HL-60/S4 (cell line): ENCODE data around the gene CPAMD8.

ENCODE experiments used
- in situ Hi-C: fragments of 300-500 bp; cut with MboI; formaldehyde crosslinking; loops from 2 replicates; pipeline ENCODE4 v1.14.3; 2022; ENCODE audit warnings: low sequenced_read_pairs

The CPAMD8 gene

GRCh38 chr19:16896146-16897028, 130.2 kb downstream of the CPAMD8 start:
- in situ Hi-C loops: no loop called here

- in situ Hi-C loops: no loop called here
Observed at GRCh38 chr19:16895467-16896145, 131.0 kb downstream of the CPAMD8 start.

GRCh38 chr19:16894080-16894479, 132.5 kb downstream of the CPAMD8 start:
- in situ Hi-C loops: no loop called here

- in situ Hi-C loops: no loop called here
Observed at GRCh38 chr19:16893686-16893989, 133.0 kb downstream of the CPAMD8 start.

GRCh38 chr19:16892868-16893685, 133.5 kb downstream of the CPAMD8 start:
- in situ Hi-C loops: no loop called here

- in situ Hi-C loops: no loop called here
Observed at GRCh38 chr19:16892436-16892835, 134.2 kb downstream of the CPAMD8 start.

- in situ Hi-C loops: no loop called here
Observed at GRCh38 chr19:16891696-16892382, 134.8 kb downstream of the CPAMD8 start.

- in situ Hi-C loops: no loop called here
Observed at GRCh38 chr19:16890461-16891184, 136.0 kb downstream of the CPAMD8 start.

GRCh38 chr19:16889883-16890460, 136.6 kb downstream of the CPAMD8 start:
- in situ Hi-C loops: no loop called here

GRCh38 chr19:16889366-16889882, 137.2 kb downstream of the CPAMD8 start:
- in situ Hi-C loops: no loop called here

- in situ Hi-C loops: no loop called here
Observed at GRCh38 chr19:16888629-16889365, 137.8 kb downstream of the CPAMD8 start, which contains the start of gene F2RL3. F2RL3 (plus strand) TSS chr19:16888999; CDS start chr19:16889190, 191 bp downstream.

GRCh38 chr19:16887353-16888265, 139.0 kb downstream of the CPAMD8 start:
- in situ Hi-C loops: no loop called here

GRCh38 chr19:16886305-16886880, 140.2 kb downstream of the CPAMD8 start:
- in situ Hi-C loops: no loop called here

GRCh38 chr19:16885166-16885565, 141.4 kb downstream of the CPAMD8 start:
- in situ Hi-C loops: no loop called here

GRCh38 chr19:16883522-16883921, 143.1 kb downstream of the CPAMD8 start:
- in situ Hi-C loops: no loop called here

- in situ Hi-C loops: no loop called here
Observed at GRCh38 chr19:16882146-16882545, 144.5 kb downstream of the CPAMD8 start.

- in situ Hi-C loops: no loop called here
Observed at GRCh38 chr19:16880884-16881554, 145.6 kb downstream of the CPAMD8 start.
